GM12874 (cell line): ENCODE results near the gene RNGTT.

Source experiments
- CTCF ChIP-seq: IDR thresholded peaks from 2 replicates; pipeline ENCODE4 v1.5.1; 2011; ENCODE audit warnings: low read depth, mild to moderate bottlenecking, control low read depth, low read length, moderate library complexity; ENCODE audit not compliant: insufficient read depth

Gene RNGTT

GRCh38 chr6:88709819-88710246 lies 253.6 kb downstream of the RNGTT start:
- no peak for TF ChIP-seq CTCF

- no peak for TF ChIP-seq CTCF
Measured at GRCh38 chr6:88708197-88708744, 255.1 kb downstream of the RNGTT start.

GRCh38 chr6:88705601-88706000 lies 257.8 kb downstream of the RNGTT start:
- TF ChIP-seq CTCF = no peak

- TF ChIP-seq CTCF = no peak
Measured at GRCh38 chr6:88704980-88705379, 258.4 kb downstream of the RNGTT start.

GRCh38 chr6:88702956-88703556 lies 260.4 kb downstream of the RNGTT start:
- no peak for TF ChIP-seq CTCF

GRCh38 chr6:88698661-88699060 lies 264.8 kb downstream of the RNGTT start:
- no peak for TF ChIP-seq CTCF

GRCh38 chr6:88695937-88696336 lies 267.5 kb downstream of the RNGTT start:
- no peak for TF ChIP-seq CTCF
